HUDEP-2 (cell line): Measurements from ENCODE around the gene SGPP1.
A peak's percentile ranks its signal among the peaks of the same experiment; 100 is the strongest.
"Not testable (repeated sequence)": the region's sequence is repeated elsewhere in the genome, so short reads cannot be mapped to it uniquely, and the experiment has no call there.

Experiments used
- DNase-seq, 76 experiments: peaks; one replicate each; lab custom pipeline; 2025; ENCODE audit not compliant: unreplicated experiment in 76 of 76; lab: John Stamatoyannopoulos, UW

The SGPP1 gene

GRCh38 chr14:63727736-63728728 is at the start of gene SGPP1:
SGPP1 (minus strand) TSS chr14:63728065; CDS start chr14:63727944, 121 bp downstream.
- peak in 72 of 76 experiments; percentile 16 to 83 (median 69) for DNase-seq

- no peak for DNase-seq
These were observed 49.2 kb upstream of the SGPP1 start for GRCh38 chr14:63777024-63777423.

GRCh38 chr14:63773504-63773903 is 45.6 kb upstream of the SGPP1 start:
- DNase-seq = no peak

- peak in 40 of 76 experiments; percentile 0 to 56 (median 20) for DNase-seq
These were observed 42.4 kb upstream of the SGPP1 start for GRCh38 chr14:63770187-63770807.

GRCh38 chr14:63766611-63767010 is 38.7 kb upstream of the SGPP1 start:
- no peak for DNase-seq

- no peak for DNase-seq
These were observed 36.8 kb upstream of the SGPP1 start for GRCh38 chr14:63764620-63765139.

- DNase-seq = no peak
These were observed 36.2 kb upstream of the SGPP1 start for GRCh38 chr14:63764103-63764502.

GRCh38 chr14:63761351-63762117 is 33.7 kb upstream of the SGPP1 start:
- no peak for DNase-seq

- DNase-seq = no peak
These were observed 32.1 kb upstream of the SGPP1 start for GRCh38 chr14:63760014-63760413.

- no peak for DNase-seq
These were observed 31.6 kb upstream of the SGPP1 start for GRCh38 chr14:63759456-63759855.

GRCh38 chr14:63757211-63757610 is 29.3 kb upstream of the SGPP1 start:
- DNase-seq = no peak

GRCh38 chr14:63752449-63753169 is 24.7 kb upstream of the SGPP1 start:
- no peak for DNase-seq

GRCh38 chr14:63751076-63751475 is 23.2 kb upstream of the SGPP1 start:
- not testable (repeated sequence) for DNase-seq

GRCh38 chr14:63747846-63748245 is 20.0 kb upstream of the SGPP1 start:
- no peak for DNase-seq

GRCh38 chr14:63745858-63746425 is 18.1 kb upstream of the SGPP1 start:
- peak in 30 of 76 experiments; percentile 1 to 76 (median 24) for DNase-seq

- DNase-seq = no peak
These were observed 17.4 kb upstream of the SGPP1 start for GRCh38 chr14:63745272-63745671.

- no peak for DNase-seq
These were observed 9.7 kb upstream of the SGPP1 start for GRCh38 chr14:63737582-63738006.

- DNase-seq = no peak
These were observed 7.9 kb upstream of the SGPP1 start for GRCh38 chr14:63735720-63736119.

- DNase-seq = no peak
These were observed 2.8 kb upstream of the SGPP1 start for GRCh38 chr14:63730659-63731058.
